Measurements from ENCODE around the gene MFAP4. TPM values are rescaled to one million over a fixed set of nuclear protein-coding genes. Genes with fewer than 3 reads are reported as not detected.
A peak's percentile ranks its signal among the peaks of the same experiment; 100 is the strongest.

The MFAP4 gene
- total RNA-seq, 1 donor from 2014 or later = 37.7 TPM

DNA sequence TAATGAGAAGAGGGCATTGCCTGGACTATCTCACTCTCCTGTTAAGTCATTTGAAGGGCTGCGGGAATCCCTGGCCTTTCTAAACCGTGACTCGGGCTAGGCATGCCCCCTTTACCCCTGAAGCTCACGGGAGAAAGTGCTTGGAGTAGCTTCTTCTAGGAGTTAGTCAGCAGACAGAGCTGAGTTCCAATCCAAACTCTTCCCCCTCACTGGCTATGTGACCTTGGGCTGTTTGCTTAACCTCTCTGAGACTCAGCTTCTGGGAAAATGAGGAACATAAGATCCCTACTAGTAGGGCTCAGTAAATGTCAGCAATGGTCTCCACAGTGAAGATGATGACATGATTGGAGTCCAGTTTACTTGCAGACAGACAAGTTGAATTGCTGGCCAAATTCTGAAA lies 18.8 kb downstream of the MFAP4 start:
- Mint-ChIP-seq H3K4me3 (ENCODE audit: unreplicated experiment) (no peak overlapping the region), H3K27me3 (ENCODE audit: unreplicated experiment) (peaks cover 5% of the 10 kb centered on the region), H3K4me1 (ENCODE audit: low read depth, unreplicated experiment) (peaks cover 16% of the 10 kb centered on the region), H3K36me3 (ENCODE audit: unreplicated experiment) (no peaks in the 10 kb centered on the region), H3K9me3 (ENCODE audit: unreplicated experiment) (peaks cover 7% of the 10 kb centered on the region), H3K27ac (ENCODE audit: unreplicated experiment) (no peak overlapping the region)
- TF ChIP-seq, protein P1, sequence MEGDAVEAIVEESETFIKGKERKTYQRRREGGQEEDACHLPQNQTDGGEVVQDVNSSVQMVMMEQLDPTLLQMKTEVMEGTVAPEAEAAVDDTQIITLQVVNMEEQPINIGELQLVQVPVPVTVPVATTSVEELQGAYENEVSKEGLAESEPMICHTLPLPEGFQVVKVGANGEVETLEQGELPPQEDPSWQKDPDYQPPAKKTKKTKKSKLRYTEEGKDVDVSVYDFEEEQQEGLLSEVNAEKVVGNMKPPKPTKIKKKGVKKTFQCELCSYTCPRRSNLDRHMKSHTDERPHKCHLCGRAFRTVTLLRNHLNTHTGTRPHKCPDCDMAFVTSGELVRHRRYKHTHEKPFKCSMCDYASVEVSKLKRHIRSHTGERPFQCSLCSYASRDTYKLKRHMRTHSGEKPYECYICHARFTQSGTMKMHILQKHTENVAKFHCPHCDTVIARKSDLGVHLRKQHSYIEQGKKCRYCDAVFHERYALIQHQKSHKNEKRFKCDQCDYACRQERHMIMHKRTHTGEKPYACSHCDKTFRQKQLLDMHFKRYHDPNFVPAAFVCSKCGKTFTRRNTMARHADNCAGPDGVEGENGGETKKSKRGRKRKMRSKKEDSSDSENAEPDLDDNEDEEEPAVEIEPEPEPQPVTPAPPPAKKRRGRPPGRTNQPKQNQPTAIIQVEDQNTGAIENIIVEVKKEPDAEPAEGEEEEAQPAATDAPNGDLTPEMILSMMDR (IDR thresholded peaks at IDR 0.05; ENCODE audit: partially characterized antibody, unreplicated experiment) = no peak
- no peak for DNase-seq

DNA sequence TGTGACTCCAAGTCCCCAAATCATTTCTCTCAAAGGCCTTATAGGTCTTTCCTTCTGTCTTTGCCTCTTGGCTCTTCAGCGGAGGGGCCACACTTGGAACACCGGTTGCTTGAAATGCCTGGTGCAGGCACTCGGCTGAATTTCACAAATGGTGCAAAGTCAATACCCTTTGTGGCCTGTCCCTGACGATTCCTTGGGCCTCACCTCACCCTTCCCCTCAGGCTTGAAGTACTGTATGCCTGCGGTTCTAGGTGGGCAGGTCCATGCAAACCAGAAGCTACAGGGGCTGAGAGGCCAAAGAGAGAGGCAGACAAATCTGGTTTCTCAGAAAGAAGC lies 20.4 kb downstream of the MFAP4 start:
- Mint-ChIP-seq H3K4me3 (ENCODE audit: unreplicated experiment) (no peak overlapping the region), H3K27ac (ENCODE audit: unreplicated experiment) (no peak overlapping the region), H3K4me1 (ENCODE audit: low read depth, unreplicated experiment) (peaks cover 16% of the 10 kb centered on the region), H3K36me3 (ENCODE audit: unreplicated experiment) (no peaks in the 10 kb centered on the region), H3K9me3 (ENCODE audit: unreplicated experiment) (peaks cover 7% of the 10 kb centered on the region), H3K27me3 (ENCODE audit: unreplicated experiment) (peaks cover 8% of the 10 kb centered on the region)
- DNase-seq = no peak
- TF ChIP-seq, protein P1 (IDR thresholded peaks at IDR 0.05; ENCODE audit: partially characterized antibody, unreplicated experiment) = no peak

DNA sequence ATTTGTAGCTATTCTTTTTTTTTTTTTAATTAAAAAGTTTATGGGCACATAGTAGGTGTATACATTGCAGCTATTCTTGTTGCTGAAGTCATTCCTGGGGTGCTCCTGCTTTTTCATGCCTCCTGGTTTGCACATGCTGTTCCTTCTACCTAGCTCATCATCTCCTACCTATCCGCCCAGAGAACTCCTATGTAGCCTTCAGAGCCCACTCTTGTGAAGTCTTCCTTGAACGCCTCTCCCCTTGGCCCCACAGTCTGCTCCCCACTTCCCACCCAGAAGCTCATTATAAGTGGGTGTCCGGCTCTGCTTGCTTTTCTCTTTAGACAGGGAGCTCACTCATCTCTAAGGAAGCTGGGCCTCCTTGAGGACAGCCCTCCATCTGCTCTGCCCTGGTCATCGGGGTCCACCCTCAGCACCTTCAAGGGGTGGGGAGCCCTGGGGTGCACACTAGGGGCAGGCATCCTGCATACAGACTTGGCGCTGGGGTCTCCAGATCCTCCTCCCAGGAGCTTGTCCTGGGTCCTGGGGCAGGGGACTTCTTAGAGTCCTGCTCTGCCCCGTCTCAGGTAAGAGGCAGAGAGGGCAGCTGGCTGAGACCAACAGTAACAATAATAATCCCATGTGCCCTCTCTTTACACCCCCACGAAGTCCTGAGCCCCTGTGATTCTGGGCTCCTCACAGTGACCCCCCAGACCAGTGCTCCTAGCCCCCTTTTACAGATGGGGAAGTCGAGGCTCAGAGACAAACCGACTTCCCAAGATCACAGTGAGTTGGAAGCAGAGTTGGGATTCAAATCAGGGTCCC lies 21.0 kb downstream of the MFAP4 start:
- TF ChIP-seq, protein P1 (IDR thresholded peaks at IDR 0.05; ENCODE audit: partially characterized antibody, unreplicated experiment) = no peak
- DNase-seq = no peak
- Mint-ChIP-seq H3K27me3 (ENCODE audit: unreplicated experiment) (peaks cover 6% of the 10 kb centered on the region), H3K9me3 (ENCODE audit: unreplicated experiment) (peaks cover 5% of the 10 kb centered on the region), H3K4me3 (ENCODE audit: unreplicated experiment) (no peak overlapping the region), H3K36me3 (ENCODE audit: unreplicated experiment) (no peaks in the 10 kb centered on the region), H3K27ac (ENCODE audit: unreplicated experiment) (no peak overlapping the region), H3K4me1 (ENCODE audit: low read depth, unreplicated experiment) (peaks cover 15% of the 10 kb centered on the region)

- no peak overlapping the region for H3K4me3 Mint-ChIP-seq (ENCODE audit: unreplicated experiment)
- H3K4me1 Mint-ChIP-seq (ENCODE audit: low read depth, unreplicated experiment) = peaks cover 13% of the 10 kb centered on the region
- TF ChIP-seq, protein P1 (IDR thresholded peaks at IDR 0.05; ENCODE audit: partially characterized antibody, unreplicated experiment) = no peak
- DNase-seq = no peak
- no peak overlapping the region for H3K27ac Mint-ChIP-seq (ENCODE audit: unreplicated experiment)
- H3K27me3 Mint-ChIP-seq (ENCODE audit: unreplicated experiment) = peaks cover 7% of the 10 kb centered on the region
- H3K9me3 Mint-ChIP-seq (ENCODE audit: unreplicated experiment) = peaks cover 5% of the 10 kb centered on the region
- no peaks in the 10 kb centered on the region for H3K36me3 Mint-ChIP-seq (ENCODE audit: unreplicated experiment)
Observed at GRCh38 chr17:19365499-19365817, 21.5 kb downstream of the MFAP4 start.

DNA sequence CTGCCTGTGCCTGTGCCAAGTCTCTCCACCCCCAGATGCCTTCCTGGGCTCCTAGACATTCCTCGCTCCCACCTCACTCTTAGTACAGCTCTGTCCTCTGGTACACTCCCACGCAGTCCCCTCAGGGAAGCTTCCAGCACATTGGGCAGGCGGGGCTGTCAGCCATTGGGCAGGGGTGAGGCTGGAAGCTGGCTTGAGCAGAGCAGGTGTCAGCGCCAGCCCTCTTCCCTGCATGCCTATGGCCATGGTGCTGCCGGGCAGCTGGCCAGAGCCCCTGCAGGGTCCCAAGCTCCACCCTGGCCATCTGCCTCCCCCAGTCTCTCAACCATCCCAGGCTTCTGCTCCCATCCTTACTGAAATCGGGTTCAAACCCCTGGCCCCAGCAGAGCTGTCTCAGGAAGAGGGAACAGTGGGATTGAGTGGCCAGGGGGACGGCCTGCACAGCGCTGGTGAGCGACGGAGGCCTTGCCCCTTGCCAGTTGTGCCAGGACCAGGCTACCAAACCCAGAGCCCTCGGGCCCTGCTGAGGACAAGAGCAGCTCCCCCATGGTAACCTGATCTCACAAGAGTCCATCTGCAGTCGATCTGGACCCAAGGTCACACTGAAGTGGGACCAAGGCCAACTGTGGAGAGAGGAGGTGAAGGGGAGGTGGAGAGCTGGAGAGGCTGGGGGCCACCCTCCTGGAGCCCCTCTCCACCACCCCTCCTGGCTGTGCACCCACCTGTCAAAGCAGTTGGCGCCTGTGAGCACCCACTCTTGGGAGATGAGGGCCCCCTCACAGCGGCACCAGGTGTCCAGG lies 22.1 kb downstream of the MFAP4 start:
- TF ChIP-seq, protein P1 (IDR thresholded peaks at IDR 0.05; ENCODE audit: partially characterized antibody, unreplicated experiment) = no peak

More for the DNA sequence above, 22.1 kb downstream of the MFAP4 start:
- peaks cover 9% of the 10 kb centered on the region for H3K4me1 Mint-ChIP-seq (ENCODE audit: low read depth, unreplicated experiment)
- peaks cover 7% of the 10 kb centered on the region for H3K27me3 Mint-ChIP-seq (ENCODE audit: unreplicated experiment)
- H3K4me3 Mint-ChIP-seq (ENCODE audit: unreplicated experiment) = no peak overlapping the region
- no peak overlapping the region for H3K27ac Mint-ChIP-seq (ENCODE audit: unreplicated experiment)
- peaks cover 2% of the 10 kb centered on the region for H3K9me3 Mint-ChIP-seq (ENCODE audit: unreplicated experiment)
- peak; percentile 47 for DNase-seq
- H3K36me3 Mint-ChIP-seq (ENCODE audit: unreplicated experiment) = no peaks in the 10 kb centered on the region

Measured in glutamatergic neuron (in vitro differentiated cells).